HEK293 (cell line): ENCODE measurements around the gene ARMC2.

ENCODE experiments used
- CTCF ChIA-PET: fragments of 350-600 bp; formaldehyde crosslinking; extraction: SDS; loops from one replicate; lab custom pipeline; 2021; ENCODE audit warnings: antibody characterized with exemption; lab: Yijun Ruan, JAX
- POLR2A ChIA-PET: fragments of 300-600 bp; formaldehyde crosslinking; extraction: SDS; loops from one replicate; lab custom pipeline; 2020; ENCODE audit warnings: antibody characterized with exemption, inconsistent platforms; lab: Yijun Ruan, JAX
- H3K27ac ChIP-seq: fragments of 200-500 bp; sonication (Bioruptor generic); 2 replicates; pipeline ENCODE4 v1.5.1; 2014; ENCODE audit warnings: low read depth, low read length, control low read depth, inconsistent platforms; ENCODE audit errors: extremely low read depth
- H3K36me3 ChIP-seq, 2 experiments: fragments of 200-500 bp in 1 of 2; sonication (Bioruptor generic) in 1 of 2; 1 replicate in 1 of 2; 2 replicates in 1 of 2; pipeline ENCODE4 v1.5.1; 2014 to 2017; ENCODE audit warnings: inconsistent platforms in 2 of 2, low read length in 2 of 2; ENCODE audit not compliant: control insufficient read depth in 2 of 2, insufficient read depth in 1 of 2
- H3K4me1 ChIP-seq: fragments of 200-500 bp; sonication (Bioruptor generic); 2 replicates; pipeline ENCODE4 v1.5.1; 2014; ENCODE audit warnings: mild to moderate bottlenecking, low read length, inconsistent platforms; ENCODE audit not compliant: control insufficient read depth, insufficient read depth
- H3K4me3 ChIP-seq: 2 replicates; pipeline ENCODE4 v1.5.1; 2011; ENCODE audit warnings: low read depth, mild to moderate bottlenecking, control low read depth, low read length, moderate library complexity
- H3K9me3 ChIP-seq: fragments of 200-500 bp; sonication (Bioruptor generic); 2 replicates; pipeline ENCODE4 v1.5.1; 2014; ENCODE audit warnings: low read depth, low read length, inconsistent platforms; ENCODE audit not compliant: control insufficient read depth, insufficient read depth
- ATF2 ChIP-seq: fragments of 450-650 bp; formaldehyde crosslinking; IDR thresholded peaks from 2 replicates; pipeline ENCODE4 v1.5.1; 2016; ENCODE audit warnings: missing biosample characterization, missing genetic modification characterization, low read depth
- GLI2 ChIP-seq: fragments of 450-650 bp; formaldehyde crosslinking; IDR thresholded peaks from 2 replicates; pipeline ENCODE4; 2017; ENCODE audit warnings: missing biosample characterization, missing genetic modification characterization, low read depth, borderline replicate concordance
- PRDM2 ChIP-seq: fragments of 450-650 bp; formaldehyde crosslinking; IDR thresholded peaks from 2 replicates; pipeline ENCODE4 v1.5.1; 2016; ENCODE audit warnings: missing biosample characterization, missing genetic modification characterization, borderline replicate concordance
- RBAK ChIP-seq: fragments of 450-650 bp; formaldehyde crosslinking; IDR thresholded peaks from 2 replicates; pipeline ENCODE4 v1.5.1; 2016; ENCODE audit warnings: missing biosample characterization, missing genetic modification characterization
- ZBTB26 ChIP-seq: fragments of 450-650 bp; formaldehyde crosslinking; optimal IDR thresholded peaks from 2 replicates; pipeline ENCODE3; 2016; ENCODE audit warnings: missing biosample characterization, mild to moderate bottlenecking, missing genetic modification characterization
- ZBTB44 ChIP-seq: fragments of 450-650 bp; IDR thresholded peaks from 2 replicates; pipeline ENCODE4 v1.5.1; 2018; ENCODE audit warnings: missing biosample characterization, mild to moderate bottlenecking, missing genetic modification characterization
- ZNF133 ChIP-seq: fragments of 450-650 bp; formaldehyde crosslinking; IDR thresholded peaks from 2 replicates; pipeline ENCODE4 v1.5.1; 2016; ENCODE audit warnings: missing biosample characterization, missing genetic modification characterization
- ZNF138 ChIP-seq: fragments of 450-650 bp; formaldehyde crosslinking; IDR thresholded peaks from 2 replicates; pipeline ENCODE4 v1.5.1; 2016; ENCODE audit warnings: missing biosample characterization, missing genetic modification characterization, borderline replicate concordance
- ZNF157 ChIP-seq: fragments of 450-650 bp; formaldehyde crosslinking; IDR thresholded peaks from 2 replicates; pipeline ENCODE4 v1.5.1; 2016; ENCODE audit warnings: missing biosample characterization, missing genetic modification characterization
- ZNF2 ChIP-seq: fragments of 450-650 bp; formaldehyde crosslinking; IDR thresholded peaks from 2 replicates; pipeline ENCODE4 v1.5.1; 2016; ENCODE audit warnings: missing biosample characterization, missing genetic modification characterization
- ZNF274 ChIP-seq, 2 experiments: fragments of 200-500 bp in 1 of 2; fragments of 450-650 bp in 1 of 2; sonication (Bioruptor generic) in 1 of 2; formaldehyde crosslinking in 1 of 2; IDR thresholded peaks; 2 replicates each; pipeline versions ENCODE4 v1.5.1 to v1.6.1; 2014 to 2016; ENCODE audit warnings: borderline replicate concordance in 1 of 2, inconsistent platforms in 1 of 2, low read length in 1 of 2, missing biosample characterization in 1 of 2, missing genetic modification characterization in 1 of 2
- ZNF335 ChIP-seq: fragments of 450-650 bp; formaldehyde crosslinking; conservative IDR thresholded peaks from 2 replicates; pipeline ENCODE4 v1.5.1; 2016; ENCODE audit warnings: missing biosample characterization, missing genetic modification characterization
- ZNF366 ChIP-seq: fragments of 450-650 bp; formaldehyde crosslinking; conservative IDR thresholded peaks from 2 replicates; pipeline ENCODE4 v1.5.1; 2016; ENCODE audit warnings: missing biosample characterization, missing genetic modification characterization
- ZNF623 ChIP-seq: fragments of 450-650 bp; formaldehyde crosslinking; IDR thresholded peaks from 2 replicates; pipeline ENCODE4 v1.5.1; 2016; ENCODE audit warnings: missing biosample characterization, missing genetic modification characterization
- ZNF624 ChIP-seq: fragments of 450-650 bp; formaldehyde crosslinking; IDR thresholded peaks from 2 replicates; pipeline ENCODE4 v1.5.1; 2017; ENCODE audit warnings: missing biosample characterization, missing genetic modification characterization
- ZNF707 ChIP-seq: fragments of 450-650 bp; formaldehyde crosslinking; IDR thresholded peaks from 2 replicates; pipeline ENCODE4 v1.5.1; 2016; ENCODE audit warnings: missing biosample characterization, missing genetic modification characterization
- ZNF76 ChIP-seq: fragments of 450-650 bp; formaldehyde crosslinking; IDR thresholded peaks from 2 replicates; pipeline ENCODE4; 2016; ENCODE audit warnings: low read depth, missing biosample characterization, missing genetic modification characterization, borderline replicate concordance
- ZNF791 ChIP-seq: fragments of 450-650 bp; formaldehyde crosslinking; IDR thresholded peaks from 2 replicates; pipeline ENCODE4 v1.5.1; 2016; ENCODE audit warnings: missing biosample characterization, missing genetic modification characterization

Gene ARMC2

GRCh38 chr6:108846628-108847027 is 1.6 kb upstream of the ARMC2 start:
- Histone ChIP-seq H3K4me1 (peaks cover 4% of the 10 kb centered on the region; the same call in 1 of the 2 replicates), H3K4me3 (no peak overlapping the region), H3K27ac (no peak overlapping the region), H3K36me3 (no peaks in the 10 kb centered on the region), H3K9me3 (no peaks in the 10 kb centered on the region)
- TF ChIP-seq ZBTB44 (tag by site-specific recombination) (no peak), ZNF76 (tag by site-specific recombination) (no peak), ZNF157 (tag by site-specific recombination) (no peak), ZNF624 (tag by site-specific recombination) (no peak)
- ChIA-PET POLR2A (interaction anchor here (2.4 to 3.0 kb wide), 2 partner anchors 248 to 286 kb away, joined by 16 to 24 read pairs; partner anchors contain the start of genes CEP57L1, FOXO3 and SESN1), CTCF (interaction anchor here (0.6 to 5.0 kb wide), 7 partner anchors 11 to 423 kb away, joined by 3 to 33 read pairs (median 4); no protein-coding TSS in a partner anchor)

GRCh38 chr6:108847738-108848115 is 495 bp upstream of the ARMC2 start:
- Histone ChIP-seq H3K4me1 (peaks cover 4% of the 10 kb centered on the region; the same call in 1 of the 2 replicates), H3K9me3 (no peaks in the 10 kb centered on the region), H3K27ac (no peak overlapping the region; the same call in 1 of the 2 replicates), H3K4me3 (peak overlapping the region; percentile 72), H3K36me3 (no peaks in the 10 kb centered on the region)
- ChIA-PET POLR2A (interaction anchor here (0.9 to 3.0 kb wide), 9 partner anchors 12 to 307 kb away, joined by 3 to 24 read pairs (median 5); partner anchors contain the start of genes CEP57L1, FOXO3 and SESN1), CTCF (interaction anchor here (0.6 to 5.0 kb wide), 10 partner anchors 9 to 306 kb away, joined by 3 to 33 read pairs (median 4); no protein-coding TSS in a partner anchor)
- TF ChIP-seq ZNF133 (tag by site-specific recombination), result 0 out of 2 replicates have a peak, but pooled peaks have one; percentile 10
- TF ChIP-seq ZNF707 (tag by site-specific recombination), result no peak
- TF ChIP-seq ATF2 (tag by site-specific recombination), result no peak
- TF ChIP-seq ZNF791 (tag by site-specific recombination), result no peak

- Histone ChIP-seq H3K36me3 (peaks cover 7 to 14% of the 10 kb centered on the region in 2 experiments; a peak in 2 of 3 replicates), H3K27ac (no peak overlapping the region), H3K9me3 (no peaks in the 10 kb centered on the region), H3K4me1 (peaks cover 4% of the 10 kb centered on the region; the same call in 1 of the 2 replicates), H3K4me3 (no peak overlapping the region)
- ChIA-PET POLR2A (no interaction called here), CTCF (interaction anchor here (1.2 kb wide), 2 partner anchors 15 to 222 kb away, joined by 4 read pairs; no protein-coding TSS in a partner anchor)
- TF ChIP-seq RBAK (no peak), ZNF366 (tag by site-specific recombination) (no peak), ZNF157 (tag by site-specific recombination) (no peak), GLI2 (no peak), PRDM2 (tag by site-specific recombination) (no peak), ZNF623 (tag by site-specific recombination) (no peak), ZNF138 (no peak), ZNF274 (IDR thresholded peaks at IDR 0.05; ENCODE audit: low read length) (no peak), ZNF274 (tag by site-specific recombination; IDR thresholded peaks at IDR 0.05; ENCODE audit: borderline replicate concordance) (no peak), ZBTB26 (tag by site-specific recombination) (no peak), ZNF2 (tag by site-specific recombination) (no peak), ZNF335 (no peak)
Observed at GRCh38 chr6:108850669-108851465, 2.6 kb downstream of the ARMC2 start.
